Effector CD8-positive, alpha-beta T cell (primary cell): ENCODE data around the gene LRPAP1.

Source experiments
- DNase-seq: peaks from one replicate; lab custom pipeline; 2025; lab: John Stamatoyannopoulos, UW

Gene LRPAP1

GRCh38 chr4:3532751-3533422 lies 665 bp upstream of the LRPAP1 start:
- DNase-seq: no peak

GRCh38 chr4:3531318-3531878 lies 824 bp downstream of the LRPAP1 start:
- no peak for DNase-seq

- DNase-seq: no peak
Measured at GRCh38 chr4:3530663-3531254, 1.5 kb downstream of the LRPAP1 start.

GRCh38 chr4:3530051-3530450 lies 2.2 kb downstream of the LRPAP1 start:
- DNase-seq: no peak

- no peak for DNase-seq
Measured at GRCh38 chr4:3529363-3529762, 2.9 kb downstream of the LRPAP1 start.

GRCh38 chr4:3527914-3528876 lies 4.0 kb downstream of the LRPAP1 start:
- no peak for DNase-seq

GRCh38 chr4:3527101-3527913 lies 4.9 kb downstream of the LRPAP1 start:
- no peak for DNase-seq

GRCh38 chr4:3526456-3526855 lies 5.8 kb downstream of the LRPAP1 start:
- DNase-seq: no peak

GRCh38 chr4:3525532-3526430 lies 6.4 kb downstream of the LRPAP1 start:
- no peak for DNase-seq

GRCh38 chr4:3524920-3525319 lies 7.3 kb downstream of the LRPAP1 start:
- DNase-seq: no peak

GRCh38 chr4:3524349-3524748 lies 7.9 kb downstream of the LRPAP1 start:
- no peak for DNase-seq

- no peak for DNase-seq
Measured at GRCh38 chr4:3523628-3524221, 8.5 kb downstream of the LRPAP1 start.

- no peak for DNase-seq
Measured at GRCh38 chr4:3523146-3523627, 9.0 kb downstream of the LRPAP1 start.

GRCh38 chr4:3522651-3523050 lies 9.6 kb downstream of the LRPAP1 start:
- no peak for DNase-seq

GRCh38 chr4:3522326-3522640 lies 9.9 kb downstream of the LRPAP1 start:
- DNase-seq: no peak

GRCh38 chr4:3521621-3522325 lies 10.4 kb downstream of the LRPAP1 start:
- no peak for DNase-seq

- no peak for DNase-seq
Measured at GRCh38 chr4:3520796-3521600, 11.2 kb downstream of the LRPAP1 start.

GRCh38 chr4:3520276-3520675 lies 11.9 kb downstream of the LRPAP1 start:
- DNase-seq: no peak
